SKM-1 (cell line): ENCODE data around the gene NLRP9.
"Not testable (repeated sequence)": the region's sequence is repeated elsewhere in the genome, so short reads cannot be mapped to it uniquely, and the experiment has no call there.

ENCODE experiments used
- DNase-seq: peaks from one replicate; lab custom pipeline; 2025; ENCODE audit not compliant: unreplicated experiment; lab: John Stamatoyannopoulos, UW

The NLRP9 gene

DNA sequence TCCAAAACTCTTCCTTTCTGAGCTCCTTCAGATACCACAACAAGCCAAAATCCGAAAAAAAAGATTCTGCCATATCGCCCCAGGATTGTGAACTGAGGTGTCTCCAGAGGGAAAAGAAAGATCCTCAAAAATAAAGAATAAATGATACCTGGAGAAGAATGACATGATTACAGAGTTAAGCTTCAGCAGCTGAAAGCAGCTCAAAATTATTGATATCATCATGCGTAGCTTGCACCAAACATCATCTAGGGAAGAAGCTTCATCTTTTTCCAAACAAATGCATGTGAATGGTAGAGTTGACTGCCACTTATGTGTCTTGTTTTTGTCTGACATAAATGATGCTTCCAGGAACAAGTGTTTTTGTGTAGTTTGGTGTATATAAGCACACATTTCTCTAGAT lies at the start of gene NLRP9:
TSS of gene NLRP9 (minus strand) at position 101 of the 400 bp plus-strand sequence. CDS start at position 73, 28 bp downstream.
- DNase-seq, result no peak

GRCh38 chr19:55781112-55781511 lies 42.9 kb upstream of the NLRP9 start:
- no peak for DNase-seq

DNA sequence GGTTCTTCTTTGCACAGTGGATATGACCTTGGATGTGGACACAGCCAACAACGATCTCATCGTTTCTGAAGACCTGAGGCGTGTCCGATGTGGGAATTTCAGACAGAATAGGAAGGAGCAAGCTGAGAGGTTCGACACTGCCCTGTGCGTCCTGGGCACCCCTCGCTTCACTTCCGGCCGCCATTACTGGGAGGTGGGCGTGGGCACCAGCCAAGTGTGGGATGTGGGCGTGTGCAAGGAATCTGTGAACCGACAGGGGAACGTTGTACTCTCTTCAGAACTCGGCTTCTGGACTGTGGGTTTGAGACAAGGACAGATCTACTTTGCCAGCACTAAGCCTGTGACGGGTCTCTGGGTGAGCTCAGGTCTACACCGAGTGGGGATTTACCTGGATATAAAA lies 40.1 kb upstream of the NLRP9 start:
- no peak for DNase-seq

DNA sequence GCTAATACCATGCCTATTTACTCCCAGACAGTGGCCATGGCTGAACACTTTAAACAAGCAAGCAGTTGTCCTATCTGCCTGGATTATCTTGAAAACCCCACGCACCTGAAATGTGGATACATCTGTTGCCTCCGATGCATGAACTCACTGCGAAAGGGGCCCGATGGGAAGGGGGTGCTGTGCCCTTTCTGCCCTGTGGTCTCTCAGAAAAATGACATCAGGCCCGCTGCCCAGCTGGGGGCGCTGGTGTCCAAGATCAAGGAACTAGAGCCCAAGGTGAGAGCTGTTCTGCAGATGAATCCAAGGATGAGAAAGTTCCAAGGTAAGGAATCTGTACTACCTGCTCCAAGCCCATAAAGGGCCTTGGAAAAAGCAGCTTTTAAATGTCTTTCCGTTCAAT lies 39.3 kb upstream of the NLRP9 start:
- no peak for DNase-seq

DNA sequence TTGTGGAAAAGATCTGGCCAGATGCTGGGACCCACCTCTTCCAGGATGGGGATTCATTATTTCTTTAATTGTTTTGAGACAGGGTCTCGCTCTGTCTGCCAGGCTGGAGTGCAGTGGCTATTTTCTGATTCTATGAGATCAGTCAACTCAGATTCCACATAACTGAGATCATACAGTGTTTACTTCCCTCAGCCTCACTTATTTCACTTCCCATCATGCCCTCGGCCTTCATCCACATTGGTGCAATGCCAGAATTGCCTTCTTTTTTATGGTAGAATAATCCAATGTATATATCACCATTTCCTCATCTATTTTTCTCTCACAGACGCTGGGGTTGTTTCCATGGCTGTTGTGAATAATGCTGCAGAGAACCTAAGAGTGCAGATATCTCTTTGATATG lies 31.4 kb upstream of the NLRP9 start:
- not testable (repeated sequence) for DNase-seq

- DNase-seq, result not testable (repeated sequence)
These were observed 30.6 kb upstream of the NLRP9 start, which contains the start of gene RFPL4AL1 for GRCh38 chr19:55768818-55769217. Gene RFPL4AL1 (plus strand): TSS chr19:55769118. CDS start chr19:55771805, 2,687 bp downstream.

GRCh38 chr19:55766466-55766865 lies 28.3 kb upstream of the NLRP9 start:
- no peak for DNase-seq

GRCh38 chr19:55758797-55759196 lies 20.6 kb upstream of the NLRP9 start, which contains the start of gene RFPL4A:
Gene RFPL4A (plus strand): TSS chr19:55759097. CDS start chr19:55761801, 2,704 bp downstream.
- DNase-seq, result not testable (repeated sequence)

DNA sequence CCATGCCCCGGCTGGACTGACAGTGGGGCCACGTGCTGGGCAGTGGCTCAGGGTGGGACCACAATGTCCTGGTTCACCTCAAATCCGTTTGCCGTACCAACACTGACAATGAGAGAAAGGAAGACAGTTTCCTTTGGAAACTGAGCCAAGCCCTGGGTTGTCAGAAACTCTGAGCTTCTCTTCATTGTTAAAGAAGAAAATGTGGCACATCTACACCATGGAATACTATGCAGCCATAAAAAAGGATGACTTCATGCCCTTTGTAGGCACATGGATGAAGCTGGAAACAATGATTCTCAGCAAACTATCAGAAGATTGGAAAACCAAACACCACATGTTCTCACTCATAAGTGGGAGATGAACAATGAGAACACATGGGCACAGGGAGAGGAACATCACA lies 18.6 kb upstream of the NLRP9 start:
- DNase-seq, result not testable (repeated sequence)

DNA sequence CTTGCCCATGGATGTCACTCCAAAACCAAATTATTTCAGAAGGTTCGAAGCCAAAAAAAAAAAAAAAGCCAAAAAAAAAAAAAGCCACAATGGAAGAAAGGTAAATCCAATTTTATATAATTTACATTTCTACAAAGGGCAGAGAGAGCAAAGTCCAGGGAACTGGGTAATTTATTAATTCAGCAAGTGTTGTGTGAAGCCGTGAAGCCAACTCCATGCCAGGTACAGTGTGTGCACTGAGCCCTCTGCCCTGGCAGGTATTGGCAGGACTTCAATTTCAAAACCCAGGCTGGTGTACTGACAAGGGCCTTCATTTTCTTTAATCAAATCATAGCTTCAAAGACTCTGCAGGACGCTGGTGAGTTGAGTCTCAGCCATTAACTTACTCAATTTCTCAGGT lies 15.2 kb upstream of the NLRP9 start:
- no peak for DNase-seq

DNA sequence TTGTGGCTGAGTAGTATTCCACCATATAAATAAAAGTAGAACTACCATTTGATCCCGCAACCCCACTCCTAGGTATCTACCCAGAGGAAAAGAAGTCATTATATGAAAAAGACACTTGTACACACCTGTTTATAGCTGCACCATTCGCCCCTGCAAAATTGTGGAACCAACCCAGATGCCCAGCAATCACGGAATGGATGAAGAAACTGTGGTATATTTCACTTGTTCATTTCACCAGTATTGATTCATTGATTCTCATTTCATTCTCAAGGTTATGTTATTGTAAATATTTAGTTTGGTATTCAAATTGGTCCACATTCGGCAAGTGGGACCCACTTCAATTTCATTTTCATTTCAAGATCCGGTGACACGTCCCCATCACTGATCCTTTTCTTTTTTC lies 12.5 kb upstream of the NLRP9 start:
- DNase-seq, result no peak

GRCh38 chr19:55730378-55730777 lies 7.8 kb downstream of the NLRP9 start:
- not testable (repeated sequence) for DNase-seq

DNA sequence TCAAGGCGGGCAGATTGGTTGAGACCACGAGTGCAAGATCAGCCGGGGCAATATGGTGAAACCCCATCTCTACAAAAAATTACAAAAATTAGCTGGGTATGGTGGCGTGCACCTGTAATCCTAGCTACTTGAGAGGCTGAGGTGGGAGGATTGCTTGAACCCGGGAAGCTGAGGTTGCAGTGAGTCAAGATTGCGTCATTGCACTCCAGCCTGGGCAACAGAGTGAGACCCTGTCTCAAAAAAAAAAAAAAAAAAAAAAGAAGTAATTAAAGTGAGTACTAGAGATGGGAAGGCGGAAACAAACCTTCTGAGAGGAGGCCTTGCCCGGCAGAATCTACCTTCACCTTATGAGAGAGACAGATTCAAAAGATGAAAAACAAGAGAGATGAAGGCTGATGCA lies 14.7 kb downstream of the NLRP9 start:
- no peak for DNase-seq

- DNase-seq, result no peak
These were observed 17.4 kb downstream of the NLRP9 start for GRCh38 chr19:55720801-55721200.

- DNase-seq, result no peak
These were observed 17.9 kb downstream of the NLRP9 start for GRCh38 chr19:55720214-55720746.

DNA sequence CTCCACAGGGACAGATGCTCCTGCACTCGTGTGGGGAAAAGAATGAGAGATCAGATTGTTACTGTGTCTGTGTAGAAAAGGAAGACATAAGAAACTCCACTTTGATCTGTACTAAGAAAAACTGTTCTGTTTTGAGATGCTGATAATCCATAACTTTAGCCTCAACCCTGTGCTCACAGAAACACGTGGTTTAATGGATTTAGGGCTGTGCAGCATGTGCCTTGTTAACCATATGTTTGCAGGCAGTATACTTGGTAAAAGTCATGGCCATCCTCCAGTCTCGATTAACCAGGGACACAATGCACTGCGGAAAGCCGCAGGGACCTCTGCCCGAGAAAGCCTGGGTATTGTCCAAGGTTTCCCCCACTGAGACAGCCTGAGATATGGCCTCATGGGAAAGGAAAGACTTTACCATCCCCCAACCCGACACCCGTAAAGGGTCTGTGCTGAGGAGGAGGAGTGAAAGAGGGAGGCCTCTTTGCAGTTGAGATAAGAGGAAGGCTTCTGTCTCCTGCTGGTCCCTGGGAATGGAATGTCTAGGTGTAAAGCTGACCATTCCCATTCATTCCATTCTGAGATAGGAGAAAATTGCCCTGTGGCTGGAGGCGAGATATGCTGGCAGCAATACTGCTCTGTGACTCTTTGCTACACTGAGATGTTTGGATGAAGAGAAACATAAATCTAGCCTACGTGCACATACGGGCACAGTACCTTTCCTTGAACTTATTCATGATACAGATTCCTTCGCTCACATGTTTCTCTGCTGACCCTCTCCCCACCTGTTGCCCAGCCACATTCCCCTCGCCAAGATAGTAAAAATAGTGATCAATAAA lies 20.1 kb downstream of the NLRP9 start:
- DNase-seq, result not testable (repeated sequence)

GRCh38 chr19:55717251-55717650 lies 21.0 kb downstream of the NLRP9 start:
- no peak for DNase-seq

DNA sequence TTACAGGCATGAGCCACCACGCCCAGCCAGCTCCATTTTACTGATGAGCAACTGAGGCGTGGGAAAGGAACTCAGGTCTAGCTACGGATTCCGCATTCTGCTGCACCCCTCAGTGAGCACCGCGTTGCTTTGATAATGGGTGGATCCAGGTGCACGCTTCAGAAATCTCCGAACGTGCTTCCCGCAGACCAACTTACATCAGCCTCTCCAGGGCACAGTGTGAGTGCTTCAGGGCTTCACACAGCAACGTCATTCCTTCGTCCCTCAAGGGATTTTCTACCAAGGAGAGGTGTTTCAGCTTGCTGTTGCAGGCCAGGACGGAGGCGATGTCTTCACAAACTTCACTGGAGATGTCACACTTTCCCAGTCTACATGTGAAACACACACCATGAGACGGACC lies 21.7 kb downstream of the NLRP9 start:
- no peak for DNase-seq

DNA sequence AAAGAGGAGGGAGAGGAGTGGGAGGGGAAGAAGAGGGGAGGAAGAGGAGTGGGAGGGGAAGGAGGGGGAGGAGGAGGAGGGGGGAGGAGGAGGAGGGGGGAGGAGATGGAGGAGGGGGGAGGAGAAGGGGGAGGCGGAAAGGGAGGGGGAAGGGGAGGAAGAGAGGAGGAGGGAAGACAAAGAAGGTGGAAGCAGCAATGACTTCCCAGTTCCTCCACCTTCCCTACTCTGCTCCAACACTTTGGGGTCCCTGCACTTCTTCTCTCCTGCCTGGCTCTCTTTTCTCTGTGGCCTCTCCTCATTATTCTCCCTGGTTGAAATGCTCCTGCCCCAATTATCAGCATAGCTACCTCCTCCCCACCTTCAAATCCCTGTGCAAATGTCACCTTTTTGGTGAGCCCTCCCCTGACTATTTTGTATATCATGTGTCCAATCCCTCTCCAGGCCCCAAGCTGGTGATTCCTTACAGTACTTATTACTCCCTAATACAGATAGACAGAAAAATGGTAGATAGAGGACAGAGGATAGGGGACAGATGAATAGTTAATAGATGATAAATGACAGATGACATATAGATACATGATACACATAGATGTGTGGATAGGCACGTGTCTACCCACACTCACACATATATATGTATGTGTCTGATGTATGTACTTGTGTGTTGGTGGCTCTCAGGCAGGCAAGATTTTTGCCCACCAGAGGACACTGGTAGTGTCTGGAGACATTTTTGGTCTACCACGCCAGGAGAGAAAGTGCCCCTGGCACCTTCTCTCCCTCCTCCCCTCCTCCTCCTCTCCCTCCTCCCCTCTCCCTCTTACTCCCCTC lies 25.2 kb downstream of the NLRP9 start:
- no peak for DNase-seq

GRCh38 chr19:55711719-55712118 lies 26.5 kb downstream of the NLRP9 start:
- no peak for DNase-seq

GRCh38 chr19:55705972-55706371 lies 32.2 kb downstream of the NLRP9 start:
- no peak for DNase-seq
